ENCODE data around the gene CBFA2T3.

Gene CBFA2T3

GRCh38 chr16:88851616-88852015 is 125.4 kb downstream of the CBFA2T3 start:
- TF ChIP-seq GABPA (IDR thresholded peaks at IDR 0.05; ENCODE audit: low read depth), result no peak
- no peak for TF ChIP-seq CTCF (IDR thresholded peaks at IDR 0.05; ENCODE audit: insufficient read depth, low read length)
- TF ChIP-seq REST (IDR thresholded peaks at IDR 0.05; ENCODE audit: insufficient replicate concordance, low read depth), result no peak
- TF ChIP-seq SPI1 (IDR thresholded peaks at IDR 0.05; ENCODE audit: borderline replicate concordance, low read depth), result no peak
- TF ChIP-seq POLR2AphosphoS5 (IDR thresholded peaks at IDR 0.05; ENCODE audit: low read depth), result no peak
- no peaks in the 10 kb centered on the region for H3K27me3 ChIP-seq (ENCODE audit: insufficient read depth, poor library complexity, severe bottlenecking)
- no peak overlapping the region for H3K4me3 ChIP-seq (replicated peaks; ENCODE audit: insufficient read depth, low read length)
- H3K27ac ChIP-seq (replicated peaks), result no peak overlapping the region
- DNase-seq (ENCODE audit: low read depth in 1 of 2, low spot score in 1 of 2), result no peak

GRCh38 chr16:88850531-88851199 is 126.3 kb downstream of the CBFA2T3 start:
- DNase-seq (ENCODE audit: low read depth in 1 of 2, low spot score in 1 of 2), result no peak
- Histone ChIP-seq H3K4me3 (replicated peaks; ENCODE audit: insufficient read depth, low read length) (no peak overlapping the region), H3K27me3 (ENCODE audit: insufficient read depth, poor library complexity, severe bottlenecking) (no peaks in the 10 kb centered on the region), H3K27ac (replicated peaks) (no peak overlapping the region)
- no peak for TF ChIP-seq POLR2AphosphoS5 (IDR thresholded peaks at IDR 0.05; ENCODE audit: low read depth)
- no peak for TF ChIP-seq GABPA (IDR thresholded peaks at IDR 0.05; ENCODE audit: low read depth)
- TF ChIP-seq REST (IDR thresholded peaks at IDR 0.05; ENCODE audit: insufficient replicate concordance, low read depth), result no peak
- no peak for TF ChIP-seq CTCF (IDR thresholded peaks at IDR 0.05; ENCODE audit: insufficient read depth, low read length)
- TF ChIP-seq SPI1 (IDR thresholded peaks at IDR 0.05; ENCODE audit: borderline replicate concordance, low read depth), result no peak

- no peak overlapping the region for H3K4me3 ChIP-seq (replicated peaks; ENCODE audit: insufficient read depth, low read length)
- no peak for TF ChIP-seq GABPA (IDR thresholded peaks at IDR 0.05; ENCODE audit: low read depth)
- TF ChIP-seq REST (IDR thresholded peaks at IDR 0.05; ENCODE audit: insufficient replicate concordance, low read depth), result no peak
- 0 out of 2 replicates have a peak, but pooled peaks have one; percentile 17 for TF ChIP-seq SPI1 (IDR thresholded peaks at IDR 0.05; ENCODE audit: borderline replicate concordance, low read depth)
- H3K27ac ChIP-seq (replicated peaks), result no peak overlapping the region
- no peaks in the 10 kb centered on the region for H3K27me3 ChIP-seq (ENCODE audit: insufficient read depth, poor library complexity, severe bottlenecking)
- DNase-seq (ENCODE audit: low read depth in 1 of 2, low spot score in 1 of 2), result no peak
Measured at GRCh38 chr16:88848557-88848956, 128.4 kb downstream of the CBFA2T3 start.

Measured in HL-60 (cell line).